Right lobe of liver (tissue), 4 donors: ENCODE measurements around the gene TCF12.

Experiments used
- CTCF ChIP-seq, 4 donors: fragments of 200-600 bp in 3 of 4; fragments of 450-650 bp in 1 of 4; IDR thresholded peaks; one replicate each; pipeline versions ENCODE4 v1.5.1 to v1.8.0; 2016 to 2022; ENCODE audit warnings: antibody characterized with exemption in 4 of 4, mild to moderate bottlenecking in 2 of 4
- POLR2A ChIP-seq: fragments of 450-650 bp; IDR thresholded peaks from one replicate; pipeline ENCODE4 v1.6.1; 2017; ENCODE audit warnings: antibody characterized with exemption, mild to moderate bottlenecking
- donor health status: DM: no; HTN: no; CAD: no.
- donor health status: DM: no; HTN: no; CAD: no.
- donor health status: DM: no; HTN: yes; CAD: no.

DNA sequence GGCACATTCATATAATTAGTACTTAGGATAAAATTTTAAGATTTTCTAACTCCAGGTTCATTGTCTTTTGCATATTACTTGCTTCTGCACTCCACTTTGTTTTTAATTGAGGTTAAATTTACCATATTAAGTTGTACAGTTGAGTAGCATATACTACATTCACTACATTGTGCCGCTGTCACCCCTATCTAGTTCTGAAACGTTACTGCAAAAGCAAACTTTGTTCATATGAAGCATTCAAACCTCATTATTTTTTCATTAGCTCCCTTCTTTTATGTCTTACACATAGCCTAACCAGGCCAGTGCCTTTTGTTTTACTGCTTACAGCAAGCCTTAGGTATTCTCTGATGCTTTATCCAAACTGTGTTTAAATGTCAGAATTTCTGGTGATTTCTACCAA, 274.7 kb downstream of the TCF12 start:
- TF ChIP-seq CTCF (IDR thresholded peaks at IDR 0.05) (no peak), POLR2A (no peak)
